HepG2 (cell line): Measurements from ENCODE around the gene CLCN1. TPM values are rescaled to one million over a fixed set of nuclear protein-coding genes. Genes with fewer than 3 reads are reported as not detected.

Experiments
- ARID2 ChIP-seq: sonication (generic); formaldehyde crosslinking; IDR thresholded peaks from 2 replicates; pipeline ENCODE4 v1.8.1; 2022; ENCODE audit warnings: mild to moderate bottlenecking, missing genetic modification reagents, borderline replicate concordance
- ASH2L ChIP-seq: fragments of 300-600, 200-600 bp; sonication (generic); IDR thresholded peaks from 2 replicates; pipeline ENCODE4 v1.7.0; 2017; ENCODE audit warnings: low read depth, mild to moderate bottlenecking, moderate library complexity, mixed read lengths, low read length; ENCODE audit not compliant: insufficient read length
- CAMTA2 ChIP-seq: sonication (generic); formaldehyde crosslinking; IDR thresholded peaks from 2 replicates; pipeline ENCODE4 v1.4.0; 2020; ENCODE audit warnings: mild to moderate bottlenecking, missing genetic modification reagents, borderline replicate concordance
- DNMT3B ChIP-seq: conservative IDR thresholded peaks from 2 replicates; pipeline ENCODE4 v1.6.1; 2016; ENCODE audit warnings: missing biosample characterization, control low read depth
- FOXP1 ChIP-seq, 2 experiments: fragments of 450-650 bp in 1 of 2; IDR thresholded peaks; 2 replicates each; pipeline ENCODE4 v1.6.1; 2017 to 2018; ENCODE audit warnings: antibody characterized with exemption in 1 of 2
- HNRNPK ChIP-seq: fragments of 200-400 bp; formaldehyde crosslinking; IDR thresholded peaks from 2 replicates; pipeline ENCODE4 v1.6.1; 2018; ENCODE audit warnings: low read length, low read depth, moderate library complexity, mild to moderate bottlenecking; ENCODE audit not compliant: poor library complexity, severe bottlenecking
- HNRNPLL ChIP-seq: fragments of 200-400 bp; formaldehyde crosslinking; IDR thresholded peaks from 2 replicates; pipeline ENCODE4 v1.6.1; 2017; ENCODE audit warnings: mild to moderate bottlenecking, low read depth, low read length; ENCODE audit not compliant: poor library complexity, severe bottlenecking
- KLF6 ChIP-seq: IDR thresholded peaks from 2 replicates; pipeline ENCODE4 v1.8.0; 2016; ENCODE audit warnings: missing biosample characterization, missing genetic modification reagents
- MTA1 ChIP-seq: sonication (generic); formaldehyde crosslinking; IDR thresholded peaks from 2 replicates; pipeline ENCODE4 v1.4.0; 2020; ENCODE audit warnings: missing genetic modification reagents, mild to moderate bottlenecking, borderline replicate concordance
- NFIB ChIP-seq: sonication (generic); formaldehyde crosslinking; IDR thresholded peaks from 2 replicates; pipeline ENCODE4 v1.9.0; 2021; ENCODE audit warnings: missing genetic modification reagents, mild to moderate bottlenecking, borderline replicate concordance
- RFX1 ChIP-seq: fragments of 450-650 bp; IDR thresholded peaks from 2 replicates; pipeline ENCODE4 v1.6.1; 2017
- SATB2 ChIP-seq: sonication (generic); formaldehyde crosslinking; IDR thresholded peaks from 2 replicates; pipeline ENCODE4 v1.5.0; 2020; ENCODE audit warnings: missing genetic modification reagents
- SCMH1 ChIP-seq: sonication (generic); formaldehyde crosslinking; IDR thresholded peaks from 2 replicates; pipeline ENCODE4 v1.9.0; 2021; ENCODE audit warnings: missing genetic modification reagents, mild to moderate bottlenecking, borderline replicate concordance
- SP2 ChIP-seq: sonication (generic); formaldehyde crosslinking; IDR thresholded peaks from 2 replicates; pipeline ENCODE4 v1.5.1; 2020; ENCODE audit warnings: mild to moderate bottlenecking, missing genetic modification reagents
- STAT6 ChIP-seq: sonication (generic); formaldehyde crosslinking; IDR thresholded peaks from 2 replicates; pipeline ENCODE4 v1.4.0; 2020; ENCODE audit warnings: missing genetic modification reagents, mild to moderate bottlenecking, borderline replicate concordance
- TEAD3 ChIP-seq: optimal IDR thresholded peaks from 2 replicates; pipeline ENCODE3; 2016; ENCODE audit warnings: borderline replicate concordance
- THAP11 ChIP-seq: IDR thresholded peaks from 2 replicates; pipeline ENCODE4 v1.6.1; 2016; ENCODE audit warnings: missing biosample characterization, missing genetic modification reagents
- ZNF124 ChIP-seq: sonication (generic); formaldehyde crosslinking; IDR thresholded peaks from 2 replicates; pipeline ENCODE4 v1.4.0; 2020; ENCODE audit warnings: missing genetic modification reagents
- ZNF501 ChIP-seq: sonication (generic); formaldehyde crosslinking; IDR thresholded peaks from 2 replicates; pipeline ENCODE4 v1.5.1; 2020; ENCODE audit warnings: mild to moderate bottlenecking, moderate library complexity, missing genetic modification reagents
- ZNF503 ChIP-seq: sonication (generic); formaldehyde crosslinking; IDR thresholded peaks from 2 replicates; pipeline ENCODE4 v1.4.0; 2020; ENCODE audit warnings: missing genetic modification reagents
- ZNF713 ChIP-seq: sonication (generic); formaldehyde crosslinking; IDR thresholded peaks from 2 replicates; pipeline ENCODE4 v1.4.0; 2020; ENCODE audit warnings: mild to moderate bottlenecking, missing genetic modification reagents
- ZNF878 ChIP-seq: sonication (generic); formaldehyde crosslinking; IDR thresholded peaks from 2 replicates; pipeline ENCODE4 v1.8.1; 2023; ENCODE audit warnings: mild to moderate bottlenecking, missing genetic modification reagents, moderate library complexity
- ZSCAN5A ChIP-seq: sonication (generic); formaldehyde crosslinking; IDR thresholded peaks from 2 replicates; pipeline ENCODE4 v1.8.0; 2022; ENCODE audit warnings: mild to moderate bottlenecking, missing genetic modification reagents, borderline replicate concordance
- ZSCAN9 ChIP-seq: IDR thresholded peaks from 2 replicates; pipeline ENCODE4 v1.6.1; 2016; ENCODE audit warnings: borderline replicate concordance
- polyA plus RNA-seq, 8 experiments: library from polyadenylated mRNA; depleted of rRNA in 3 of 8; stranded (reverse) in 7 of 8; unstranded in 1 of 8; fragments of >200 nt; fragmentation: Illumina TruSeq in 4 of 8; extraction: Trizol in 4 of 8; gene quantifications; 2 replicates each; pipeline versions ENCODE4 v1.2.1 to v1.2.3, GENCODE V29; 2011 to 2016; ENCODE audit warnings: low read depth in 4 of 8, missing spikeins in 1 of 8, mixed read lengths in 1 of 8; ENCODE audit not compliant: insufficient read depth in 1 of 8
- total RNA-seq, 5 experiments: library from RNA; depleted of rRNA; stranded (reverse); fragments of >200 nt; fragmentation: Illumina TruSeq; extraction: Trizol; gene quantifications; 2 replicates each; pipeline ENCODE4 v1.2.3, GENCODE V29; 2016; ENCODE audit warnings: low read depth in 1 of 5

The CLCN1 gene
- total and polyA plus RNA-seq, 2 of the 13 experiments (the other 11 are each of a cell fraction or from before 2014, with no cell fraction given), result 0.01 TPM; not detected in 1

GRCh38 chr7:143287935-143288826 is 27.7 kb upstream of the CLCN1 start, which contains the start of gene CASP2 (continued):
- TF ChIP-seq ZNF503 (CRISPR knock-in tag) (no peak), RFX1 (no peak), ZNF501 (peak; percentile 69; the same call in 1 of the 2 replicates), ASH2L (peak; percentile 84), ZNF878 (CRISPR knock-in tag) (0 out of 2 replicates have a peak, but pooled peaks have one; percentile 15), ARID2 (CRISPR knock-in tag) (peak; percentile 80), ZSCAN9 (CRISPR knock-in tag) (no peak), HNRNPK (peak; percentile 96), MTA1 (CRISPR knock-in tag) (peak; percentile 19; the same call in 1 of the 2 replicates), THAP11 (CRISPR knock-in tag) (peak; percentile 66), KLF6 (no peak), SCMH1 (CRISPR knock-in tag) (no peak), FOXP1 (IDR thresholded peaks at IDR 0.05) (no peak), FOXP1 (CRISPR knock-in tag; IDR thresholded peaks at IDR 0.05) (0 out of 2 replicates have a peak, but pooled peaks have one; percentile 14), STAT6 (CRISPR knock-in tag) (peak; percentile 48; the same call in 1 of the 2 replicates), ZNF713 (CRISPR knock-in tag) (no peak), DNMT3B (CRISPR knock-in tag) (no peak), SP2 (CRISPR knock-in tag) (peak; percentile 53), TEAD3 (CRISPR knock-in tag) (no peak), CAMTA2 (CRISPR knock-in tag) (peak; percentile 79; the same call in 1 of the 2 replicates), ZSCAN5A (0 out of 2 replicates have a peak, but pooled peaks have one; percentile 43), NFIB (CRISPR knock-in tag) (no peak), HNRNPLL (peak; percentile 75), ZNF124 (peak; percentile 74; the same call in 1 of the 2 replicates), SATB2 (no peak)
